Measurements from ENCODE around the gene LONP2. TPM values are rescaled to one million over a fixed set of nuclear protein-coding genes. Genes with fewer than 3 reads are reported as not detected.

LONP2 gene
- total and polyA plus RNA-seq, 9 of the 15 experiments (the other 6 are each of a cell fraction or from before 2014, with no cell fraction given), result 8.1 to 41.2 (median 25.6) TPM

GRCh38 chr16:48317026-48317425 is 72.9 kb downstream of the LONP2 start:
- 79% methylated on average over 1 of the region's 1 CpG for WGBS (ENCODE audit: insufficient coverage, low coverage, missing lambda C conversion rate)
- no TSS peak for BruUV-seq (replicated peaks)
- in situ Hi-C loops (cut with MboI) (no loop called here), intact Hi-C loops (cut with micrococcal nuclease) (no loop called here)
- H3K27ac ChIP-seq (ENCODE audit: extremely low read depth, low read depth, low read length), result no peak overlapping the region
- no peaks in the 10 kb centered on the region for H4K20me1 ChIP-seq (replicated peaks; ENCODE audit: control insufficient read depth, insufficient read depth, low read length)
- H3K4me2 ChIP-seq (ENCODE audit: insufficient read depth, low read length), result no peak overlapping the region
- H3K4me1 ChIP-seq (replicated peaks in 1 of 2; ENCODE audit: control insufficient read depth in 2 of 2, insufficient read depth in 2 of 2, low read length in 2 of 2), result no peaks in the 10 kb centered on the region
- no peaks in the 10 kb centered on the region for H3K9me1 ChIP-seq (ENCODE audit: control insufficient read depth, insufficient read depth, low read length)
- peaks cover 5% of the 10 kb centered on the region for H3K9me3 ChIP-seq (replicated peaks; ENCODE audit: control insufficient read depth, insufficient read depth, low read depth, low read length)
- POLR2A ChIA-PET, result interaction anchor here (1.7 kb wide), 1 partner anchor 10 kb away, joined by 10 read pairs; no protein-coding TSS in a partner anchor
- DNase-seq (ENCODE audit: extremely low read depth in 1 of 4, low spot score in 3 of 4) (no peak), FAIRE-seq (no peak), ATAC-seq (no peak)
- H3K9ac ChIP-seq (ENCODE audit: insufficient read depth in 1 of 2, low read depth in 2 of 2, low read length in 2 of 2), result no peak overlapping the region
- H3K27me3 ChIP-seq (ENCODE audit: control insufficient read depth in 2 of 2, insufficient read depth in 2 of 2, low read length in 2 of 2), result no peaks in the 10 kb centered on the region
- no peaks in the 10 kb centered on the region for H3K79me2 ChIP-seq (ENCODE audit: control insufficient read depth, insufficient read depth, low read length)
- peaks cover 30% of the 10 kb centered on the region for H3K36me3 ChIP-seq (ENCODE audit: control insufficient read depth, insufficient read depth, low read length)
- CTCF ChIA-PET (ENCODE audit: low intra/inter-chr PET ratio), result no interaction called here
- no peak overlapping the region for H3K4me3 ChIP-seq
- TF ChIP-seq PHB2 (IDR thresholded peaks at IDR 0.05; ENCODE audit: low read depth) (no peak), MAFG (tag; conservative IDR thresholded peaks at IDR 0.05) (no peak), DPF2 (IDR thresholded peaks at IDR 0.05) (no peak), ZNF184 (CRISPR knock-in tag; IDR thresholded peaks at IDR 0.05) (no peak), GTF2E2 (tag; IDR thresholded peaks at IDR 0.05) (no peak), ZNF175 (CRISPR knock-in tag; IDR thresholded peaks at IDR 0.05; ENCODE audit: low read depth) (no peak), E2F8 (IDR thresholded peaks at IDR 0.05; ENCODE audit: low read depth, partially characterized antibody) (no peak), BDP1 (IDR thresholded peaks at IDR 0.05; ENCODE audit: insufficient read depth, insufficient read length) (no peak), RHOXF2B (CRISPR knock-in tag; conservative IDR thresholded peaks at IDR 0.05) (no peak), HMGN3 (IDR thresholded peaks at IDR 0.05; ENCODE audit: borderline replicate concordance, extremely low read depth, insufficient read length, low read depth, low read length) (no peak), MCM7 (IDR thresholded peaks at IDR 0.05) (no peak), ZNF583 (CRISPR knock-in tag; IDR thresholded peaks at IDR 0.05) (no peak), PRPF4 (IDR thresholded peaks at IDR 0.05; ENCODE audit: insufficient read depth, low read depth, low read length, poor library complexity, severe bottlenecking) (no peak), RUNX1 (IDR thresholded peaks at IDR 0.05; ENCODE audit: low read depth) (no peak), RFX7 (CRISPR knock-in tag; IDR thresholded peaks at IDR 0.05) (no peak)
- H2AFZ ChIP-seq (ENCODE audit: low read depth, low read length), result no peak overlapping the region
